Left lung (tissue), 10 donors: ENCODE measurements around the gene MTA1. TPM values are rescaled to one million over a fixed set of nuclear protein-coding genes. Genes with fewer than 3 reads are reported as not detected.
A peak's percentile ranks its signal among the peaks of the same experiment; 100 is the strongest.

Source experiments
- ATAC-seq: fragments of 200-7000 bp; cut with Tn5 transposase; one replicate; pipeline ENCODE4 v1.9.1; 2020; ENCODE audit warnings: moderate library complexity
- DNase-seq, 4 donors: peaks; one replicate each; pipeline ENCODE4 v3.0.0-alpha.2; 2013 to 2020
- H3K27ac ChIP-seq, 2 donors: fragments of 200-600 bp; sonication (generic) in 1 of 2; one replicate each; pipeline versions ENCODE4 v1.5.0 to v1.8.0; 2020 to 2021
- H3K27me3 ChIP-seq, 2 donors: fragments of 200-600 bp; sonication (generic) in 1 of 2; one replicate each; pipeline versions ENCODE4 v1.5.0 to v1.8.0; 2020 to 2021
- H3K36me3 ChIP-seq, 2 donors: fragments of 200-600 bp; sonication (generic) in 1 of 2; one replicate each; pipeline versions ENCODE4 v1.5.0 to v1.8.0; 2020 to 2021
- H3K4me1 ChIP-seq, 2 donors: fragments of 200-600 bp; one replicate each; pipeline ENCODE4 v1.8.0; 2021
- H3K4me3 ChIP-seq, 2 donors: fragments of 200-600 bp; sonication (generic) in 1 of 2; one replicate each; pipeline versions ENCODE4 v1.5.0 to v1.8.0; 2020 to 2021; ENCODE audit warnings: mild to moderate bottlenecking in 1 of 2
- H3K9me3 ChIP-seq, 2 donors: fragments of 200-600 bp; sonication (generic) in 1 of 2; one replicate each; pipeline versions ENCODE4 v1.5.0 to v1.8.0; 2020 to 2021
- CTCF ChIP-seq, 2 donors: fragments of 200-600 bp; sonication (generic) in 1 of 2; IDR thresholded peaks; one replicate each; pipeline versions ENCODE4 v1.5.0 to v1.8.0; 2021; ENCODE audit warnings: antibody characterized with exemption in 2 of 2
- intact Hi-C, 2 donors: fragments of 100-400 bp; cut with DNase I; formaldehyde crosslinking; loops; one replicate each; pipeline versions ENCODE4 v1.11.2 to v1.14.2; 2022
- polyA plus RNA-seq, 6 donors: library from polyadenylated mRNA; unstranded; fragments of 120-200 nt; gene quantifications; one replicate each; pipeline ENCODE4 v1.2.1, GENCODE V29; 2013; ENCODE audit not compliant: insufficient read length in 6 of 6
- total RNA-seq, 2 donors: library from RNA; stranded (reverse); fragmentation: NEBNext Ultra II Directional; extraction: Animal tissue kit (Norgen Biotek cat#: 25700); gene quantifications; one replicate each; pipeline ENCODE4 v1.2.1, GENCODE V29; 2021
- donor health status: DM: no; HTN: yes; CAD: no.
- donor health status: DM: no; HTN: no; CAD: no.

The MTA1 gene
- total and polyA plus RNA-seq, 8 donors, result 60.6 to 165 (median 118) TPM

GRCh38 chr14:105386581-105387529 is 32.8 kb upstream of the MTA1 start:
- no peak overlapping the region for H3K27ac ChIP-seq
- H3K4me1 ChIP-seq, result peaks cover 0 to 30% of the 10 kb centered on the region in 2 donors
- H3K27me3 ChIP-seq, result no peaks in the 10 kb centered on the region
- TF ChIP-seq CTCF (IDR thresholded peaks at IDR 0.05), result no peak
- H3K9me3 ChIP-seq, result no peaks in the 10 kb centered on the region
- ATAC-seq (no peak), DNase-seq (peak in 1 of 4 donors; percentile 75)
- intact Hi-C loops, result no loop called here
- H3K4me3 ChIP-seq, result no peak overlapping the region
- H3K36me3 ChIP-seq, result peaks cover 0 to 60% of the 10 kb centered on the region in 2 donors

- DNase-seq, result peak in 1 of 4 donors; percentile 58
- peaks cover 0 to 30% of the 10 kb centered on the region in 2 donors for H3K4me1 ChIP-seq
- H3K27ac ChIP-seq, result no peak overlapping the region
- ATAC-seq, result no peak
- intact Hi-C loops, result no loop called here
- no peaks in the 10 kb centered on the region for H3K27me3 ChIP-seq
- H3K4me3 ChIP-seq, result no peak overlapping the region
- peaks cover 0 to 54% of the 10 kb centered on the region in 2 donors for H3K36me3 ChIP-seq
- no peak for TF ChIP-seq CTCF (IDR thresholded peaks at IDR 0.05)
- no peaks in the 10 kb centered on the region for H3K9me3 ChIP-seq
Observed at GRCh38 chr14:105387530-105387922, 32.1 kb upstream of the MTA1 start.

GRCh38 chr14:105388110-105388951 is 31.3 kb upstream of the MTA1 start:
- intact Hi-C loops, result no loop called here
- Histone ChIP-seq H3K36me3 (peaks cover 0 to 46% of the 10 kb centered on the region in 2 donors), H3K4me1 (peaks cover 0 to 32% of the 10 kb centered on the region in 2 donors), H3K4me3 (no peak overlapping the region), H3K27me3 (no peaks in the 10 kb centered on the region), H3K9me3 (no peaks in the 10 kb centered on the region), H3K27ac (peak overlapping the region in 1 of 2 donors; percentile 19)
- DNase-seq (peak in 1 of 4 donors; percentile 76), ATAC-seq (peak; percentile 8)
- TF ChIP-seq CTCF (IDR thresholded peaks at IDR 0.05), result no peak

- TF ChIP-seq CTCF (IDR thresholded peaks at IDR 0.05), result no peak
- Histone ChIP-seq H3K36me3 (peaks cover 0 to 39% of the 10 kb centered on the region in 2 donors), H3K4me1 (peaks cover 0 to 39% of the 10 kb centered on the region in 2 donors), H3K27ac (peak overlapping the region in 1 of 2 donors; percentile 19), H3K27me3 (no peaks in the 10 kb centered on the region), H3K4me3 (no peak overlapping the region), H3K9me3 (no peaks in the 10 kb centered on the region)
- DNase-seq, result peak in 1 of 4 donors; percentile 65
- no peak for ATAC-seq
- intact Hi-C loops, result no loop called here
Observed at GRCh38 chr14:105388976-105389375, 30.7 kb upstream of the MTA1 start.
